Stomach (tissue), 4 donors: ENCODE measurements around the gene NECTIN3.

Experiments used
- CTCF ChIP-seq, 7 experiments: fragments of 450-650 bp in 4 of 7; fragments of 200-600 bp in 3 of 7; sonication (generic) in 3 of 7; IDR thresholded peaks; one replicate each; pipeline ENCODE4 v1.5.1; 2016 to 2019; ENCODE audit warnings: antibody characterized with exemption in 7 of 7, control low read depth in 2 of 7, mild to moderate bottlenecking in 1 of 7
- POLR2A ChIP-seq, 4 donors: fragments of 450-650 bp; IDR thresholded peaks; one replicate each; pipeline ENCODE4 v1.6.1; 2016; ENCODE audit warnings: antibody characterized with exemption in 4 of 4, control low read depth in 2 of 4, mild to moderate bottlenecking in 1 of 4, moderate library complexity in 1 of 4

GRCh38 chr3:111197485-111197884 lies 125.9 kb downstream of the NECTIN3 start:
- TF ChIP-seq POLR2A (IDR thresholded peaks at IDR 0.05) (no peak), CTCF (IDR thresholded peaks at IDR 0.05) (no peak)
